ENCODE data around the gene DDX1. TPM values are rescaled to one million over a fixed set of nuclear protein-coding genes. Genes with fewer than 3 reads are reported as not detected.

Gene DDX1
- total RNA-seq, 1 donor from 2014 or later, result 100 TPM

GRCh38 chr2:15546297-15547098, 45.2 kb upstream of the DDX1 start:
- peak; percentile 40 for TF ChIP-seq CTCF (IDR thresholded peaks at IDR 0.05; ENCODE audit: unreplicated experiment)
- no peaks in the 10 kb centered on the region for H3K9me3 Mint-ChIP-seq (ENCODE audit: unreplicated experiment)
- peak overlapping the region; percentile 70 for H3K27ac Mint-ChIP-seq (ENCODE audit: unreplicated experiment)
- H3K4me3 Mint-ChIP-seq (ENCODE audit: unreplicated experiment), result no peak overlapping the region
- no peaks in the 10 kb centered on the region for H3K4me1 Mint-ChIP-seq (ENCODE audit: unreplicated experiment)
- peaks cover 11% of the 10 kb centered on the region for H3K36me3 Mint-ChIP-seq (ENCODE audit: low read depth, unreplicated experiment)
- DNase-seq (ENCODE audit: low spot score), result peak; percentile 28
- H3K27me3 Mint-ChIP-seq (ENCODE audit: unreplicated experiment), result no peaks in the 10 kb centered on the region

- Mint-ChIP-seq H3K9me3 (ENCODE audit: unreplicated experiment) (no peaks in the 10 kb centered on the region), H3K4me3 (ENCODE audit: unreplicated experiment) (no peak overlapping the region), H3K27me3 (ENCODE audit: unreplicated experiment) (no peaks in the 10 kb centered on the region), H3K36me3 (ENCODE audit: low read depth, unreplicated experiment) (peaks cover 11% of the 10 kb centered on the region), H3K27ac (ENCODE audit: unreplicated experiment) (no peak overlapping the region), H3K4me1 (ENCODE audit: unreplicated experiment) (no peaks in the 10 kb centered on the region)
- TF ChIP-seq CTCF (IDR thresholded peaks at IDR 0.05; ENCODE audit: unreplicated experiment), result no peak
- no peak for DNase-seq (ENCODE audit: low spot score)
Measured at GRCh38 chr2:15547115-15547876, 44.4 kb upstream of the DDX1 start.

GRCh38 chr2:15548974-15549373, 42.7 kb upstream of the DDX1 start:
- H3K4me3 Mint-ChIP-seq (ENCODE audit: unreplicated experiment), result no peak overlapping the region
- peaks cover 6% of the 10 kb centered on the region for H3K36me3 Mint-ChIP-seq (ENCODE audit: low read depth, unreplicated experiment)
- H3K27ac Mint-ChIP-seq (ENCODE audit: unreplicated experiment), result no peak overlapping the region
- no peaks in the 10 kb centered on the region for H3K9me3 Mint-ChIP-seq (ENCODE audit: unreplicated experiment)
- no peaks in the 10 kb centered on the region for H3K4me1 Mint-ChIP-seq (ENCODE audit: unreplicated experiment)
- DNase-seq (ENCODE audit: low spot score), result no peak
- no peaks in the 10 kb centered on the region for H3K27me3 Mint-ChIP-seq (ENCODE audit: unreplicated experiment)
- TF ChIP-seq CTCF (IDR thresholded peaks at IDR 0.05; ENCODE audit: unreplicated experiment), result no peak

- Mint-ChIP-seq H3K9me3 (ENCODE audit: unreplicated experiment) (no peaks in the 10 kb centered on the region), H3K27me3 (ENCODE audit: unreplicated experiment) (no peaks in the 10 kb centered on the region), H3K36me3 (ENCODE audit: low read depth, unreplicated experiment) (peaks cover 7% of the 10 kb centered on the region), H3K4me1 (ENCODE audit: unreplicated experiment) (peaks cover 6% of the 10 kb centered on the region), H3K4me3 (ENCODE audit: unreplicated experiment) (no peak overlapping the region), H3K27ac (ENCODE audit: unreplicated experiment) (no peak overlapping the region)
- no peak for TF ChIP-seq CTCF (IDR thresholded peaks at IDR 0.05; ENCODE audit: unreplicated experiment)
- DNase-seq (ENCODE audit: low spot score), result no peak
Measured at GRCh38 chr2:15553519-15553918, 38.1 kb upstream of the DDX1 start.

- TF ChIP-seq CTCF (IDR thresholded peaks at IDR 0.05; ENCODE audit: unreplicated experiment), result no peak
- no peak for DNase-seq (ENCODE audit: low spot score)
- no peak overlapping the region for H3K4me3 Mint-ChIP-seq (ENCODE audit: unreplicated experiment)
- no peaks in the 10 kb centered on the region for H3K27me3 Mint-ChIP-seq (ENCODE audit: unreplicated experiment)
- peaks cover 6% of the 10 kb centered on the region for H3K4me1 Mint-ChIP-seq (ENCODE audit: unreplicated experiment)
- no peak overlapping the region for H3K27ac Mint-ChIP-seq (ENCODE audit: unreplicated experiment)
- H3K36me3 Mint-ChIP-seq (ENCODE audit: low read depth, unreplicated experiment), result peaks cover 3% of the 10 kb centered on the region
- H3K9me3 Mint-ChIP-seq (ENCODE audit: unreplicated experiment), result no peaks in the 10 kb centered on the region
Measured at GRCh38 chr2:15553951-15554350, 37.7 kb upstream of the DDX1 start.
